Islet of Langerhans (tissue), 1 donor: ENCODE data around the gene CAMTA1.

Experiments
- FAIRE-seq: peaks from one replicate; lab custom pipeline; 2011; peaks lifted over from hg19 to GRCh38; lab: Jason Lieb, UNC

Gene CAMTA1

GRCh38 chr1:7519861-7520395 is 734.7 kb downstream of the CAMTA1 start:
- no peak for FAIRE-seq

DNA sequence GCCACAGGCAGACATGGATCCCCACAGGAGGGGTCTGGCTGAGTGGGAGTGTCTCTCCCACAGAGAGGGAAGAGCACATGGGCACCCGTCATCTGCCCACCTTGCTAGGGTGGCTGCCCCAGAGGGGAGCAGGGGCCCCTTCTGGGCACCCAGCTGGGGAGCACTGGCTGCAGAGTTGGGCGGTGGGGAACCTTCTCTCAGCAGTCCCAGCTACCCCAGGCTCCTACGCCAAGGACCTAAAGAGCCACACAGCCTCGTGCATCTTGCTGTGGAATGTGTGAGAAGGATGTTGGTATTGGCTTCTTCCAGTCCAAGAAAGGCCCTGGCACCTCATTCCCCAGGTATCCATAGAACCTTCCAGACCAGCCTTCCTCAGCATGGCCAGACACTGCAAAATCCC is 735.2 kb downstream of the CAMTA1 start:
- FAIRE-seq, result no peak

DNA sequence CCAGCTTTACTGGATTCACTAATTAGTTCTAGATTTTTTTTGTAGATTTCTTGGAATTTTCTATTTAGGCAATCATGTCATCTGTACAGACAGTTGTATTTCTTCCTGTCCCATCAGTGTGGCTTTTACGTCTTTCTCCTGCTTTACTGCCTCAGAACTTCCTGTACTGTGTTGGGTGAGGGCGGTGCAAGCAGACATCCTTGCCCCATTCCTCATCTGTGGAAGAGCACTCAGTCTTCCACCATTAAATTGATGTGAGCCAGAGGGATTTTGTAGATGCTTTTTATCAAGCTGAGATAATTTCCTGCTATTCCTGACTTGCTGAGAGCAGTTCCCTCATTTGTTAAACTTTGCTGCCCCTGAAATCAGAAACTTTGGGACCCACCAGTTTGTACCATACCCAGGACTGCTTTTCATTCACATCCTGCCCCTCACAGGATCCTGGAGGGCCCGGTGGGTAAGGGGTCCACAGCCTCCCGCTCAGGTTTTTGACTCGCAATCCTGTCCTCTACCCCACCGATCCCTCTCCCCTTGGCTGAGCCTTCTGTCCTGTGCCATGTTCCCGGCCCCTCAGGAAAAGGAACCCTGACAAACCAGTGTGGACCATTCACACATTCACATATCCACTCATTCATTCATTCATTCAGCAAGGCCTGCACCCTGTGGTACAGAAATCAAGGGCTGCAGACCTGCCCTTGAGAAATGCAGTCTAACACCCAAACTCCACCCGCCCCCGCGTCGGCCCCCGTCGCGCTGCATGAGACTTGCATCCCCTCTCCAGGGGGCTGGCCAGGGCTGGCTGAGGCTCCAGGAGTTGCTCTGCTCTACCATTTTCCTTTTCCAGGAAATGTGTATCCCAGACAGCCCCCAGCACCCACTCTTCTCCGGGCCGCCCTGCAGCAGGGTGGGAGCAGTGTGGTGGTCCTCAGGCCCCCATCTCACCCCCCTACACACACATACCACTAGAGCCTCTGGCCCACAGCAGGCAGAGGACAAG is 739.4 kb downstream of the CAMTA1 start:
- FAIRE-seq, result no peak

DNA sequence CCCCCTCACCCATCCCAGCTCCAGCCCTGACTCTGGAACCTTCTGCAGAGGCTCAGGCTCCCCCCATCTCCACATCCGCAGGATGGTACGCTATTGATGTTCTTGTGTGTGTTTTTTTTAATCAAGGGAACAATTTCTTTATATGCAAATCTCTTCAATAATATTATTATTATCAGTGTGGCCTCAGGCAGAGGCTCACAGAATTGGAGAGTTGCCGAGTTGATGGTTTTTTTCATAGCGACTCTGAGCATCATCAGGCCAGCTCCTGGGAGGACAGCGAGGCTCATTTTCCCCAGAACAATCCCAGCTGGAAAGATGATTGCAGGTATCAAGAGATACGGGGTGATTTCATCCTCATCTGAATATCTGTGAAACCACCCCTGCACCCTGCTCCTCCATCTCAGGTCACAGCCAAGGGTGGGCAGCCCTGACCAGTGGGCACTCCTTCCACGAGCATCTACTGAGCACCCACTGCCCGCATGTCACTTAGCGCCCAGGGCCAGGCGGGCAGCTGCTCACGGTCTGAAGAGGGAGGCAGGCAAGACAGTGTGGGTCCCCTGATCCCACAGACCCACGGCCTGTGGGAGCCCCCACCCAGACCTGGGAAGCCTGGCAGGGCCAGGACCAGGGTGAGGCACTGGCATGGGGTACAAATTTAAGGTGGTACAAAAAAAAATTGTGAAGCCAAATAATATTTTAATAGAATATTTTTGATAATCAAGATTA is 740.2 kb downstream of the CAMTA1 start:
- no peak for FAIRE-seq

- no peak for FAIRE-seq
Measured at GRCh38 chr1:7526196-7526866, 741.1 kb downstream of the CAMTA1 start.

DNA sequence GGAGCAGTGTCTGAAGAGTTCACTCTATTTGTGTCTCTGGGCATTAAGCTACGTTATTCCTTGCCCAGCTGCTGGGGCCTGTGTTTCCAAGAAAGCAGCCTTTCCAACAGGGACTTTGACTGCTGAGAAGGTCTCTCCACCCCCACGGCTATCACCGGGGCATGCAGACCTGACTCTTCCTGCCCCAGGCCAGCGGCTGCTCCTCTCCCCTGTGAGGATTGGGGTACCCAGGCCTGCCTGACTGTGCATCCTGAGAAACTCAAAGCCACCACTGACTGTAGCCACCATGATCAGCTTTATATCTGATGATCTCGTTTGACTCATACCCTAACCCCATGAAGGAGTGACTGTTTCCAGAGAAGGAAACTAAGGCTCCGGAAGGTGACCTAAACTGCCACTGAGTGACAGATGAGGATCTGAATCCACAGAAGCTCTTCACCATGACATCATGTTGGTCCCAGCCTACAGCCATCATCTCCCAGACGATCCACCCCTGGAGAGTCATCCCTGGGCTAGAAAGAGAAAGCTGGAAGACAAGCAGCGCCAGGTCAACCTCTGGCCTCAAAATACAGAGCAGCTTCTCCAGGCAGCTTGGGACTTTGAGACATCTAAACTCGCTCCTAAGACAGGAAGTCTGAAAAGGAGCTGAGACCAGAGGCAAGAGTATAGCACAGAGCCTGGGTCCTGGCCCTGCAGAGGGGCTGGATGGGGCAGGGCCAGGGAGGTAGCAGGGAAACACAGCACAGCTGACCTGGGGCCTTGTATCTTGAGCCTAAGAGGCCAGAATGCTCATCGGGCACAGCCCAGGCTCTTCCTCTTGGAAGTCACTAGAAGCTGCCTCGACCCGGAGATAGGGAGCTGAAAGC is 741.8 kb downstream of the CAMTA1 start:
- no peak for FAIRE-seq

- FAIRE-seq, result no peak
Measured at GRCh38 chr1:7527733-7528045, 742.4 kb downstream of the CAMTA1 start.

GRCh38 chr1:7528386-7529198 is 743.3 kb downstream of the CAMTA1 start:
- no peak for FAIRE-seq

DNA sequence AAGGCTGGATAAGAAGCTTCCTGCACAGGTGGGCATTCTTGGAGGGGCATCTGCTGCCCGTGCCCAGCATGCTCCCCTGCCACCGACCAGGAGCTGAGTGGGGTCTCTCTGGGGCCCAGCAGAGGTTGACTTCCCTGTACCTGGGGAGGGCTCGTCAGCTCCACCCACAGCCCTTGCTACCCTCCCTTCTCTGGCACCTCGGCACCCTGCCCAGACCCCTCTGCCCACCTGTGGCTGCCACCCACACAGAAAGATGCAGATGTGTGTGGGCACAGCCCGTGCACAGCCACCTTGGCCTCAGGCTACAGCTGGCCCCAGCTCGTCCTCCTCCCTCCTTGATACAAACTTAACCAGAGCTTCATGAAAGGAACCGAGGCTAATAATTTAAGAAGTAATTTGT is 744.7 kb downstream of the CAMTA1 start:
- FAIRE-seq, result no peak

DNA sequence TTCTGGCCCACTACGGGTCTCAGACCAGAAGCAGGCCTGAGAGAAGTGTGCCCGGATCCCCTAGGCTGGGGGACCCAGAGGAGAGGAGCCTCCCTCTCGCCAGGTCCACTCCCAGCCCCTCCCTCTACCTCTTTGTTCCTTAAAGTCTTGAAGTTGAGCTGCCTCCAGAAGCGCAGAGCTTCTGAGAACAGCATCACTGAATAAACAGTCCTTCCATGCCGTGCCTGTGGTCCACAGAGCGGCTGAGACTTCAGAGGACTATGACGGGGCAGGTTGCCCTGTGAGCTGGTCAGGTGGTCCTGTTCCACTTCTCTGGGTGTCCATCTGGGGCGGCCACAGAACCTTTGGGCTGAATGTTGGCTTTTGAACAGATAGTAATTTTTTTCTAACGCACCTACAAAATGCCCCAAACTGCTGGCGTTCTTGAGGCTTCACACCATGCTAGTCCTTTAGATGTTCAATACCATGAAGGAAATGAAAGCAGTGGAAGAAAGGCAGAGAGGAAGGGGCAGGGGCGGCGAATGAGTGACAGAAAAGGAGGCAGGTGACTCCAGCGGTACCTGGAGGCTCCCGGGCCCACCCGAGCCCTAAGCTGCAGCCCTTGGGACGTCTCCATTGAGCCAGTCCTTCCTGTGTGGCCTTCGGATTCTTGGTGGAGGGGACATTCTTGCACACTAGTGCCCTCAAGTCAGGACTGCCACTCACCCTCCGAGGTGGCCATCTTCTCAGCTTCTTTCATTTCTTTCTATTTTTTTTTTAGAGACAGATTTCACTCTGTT is 746.5 kb downstream of the CAMTA1 start:
- FAIRE-seq, result no peak

- FAIRE-seq, result no peak
Measured at GRCh38 chr1:7533006-7533405, 747.8 kb downstream of the CAMTA1 start.

- FAIRE-seq, result no peak
Measured at GRCh38 chr1:7534061-7534825, 749.0 kb downstream of the CAMTA1 start.

DNA sequence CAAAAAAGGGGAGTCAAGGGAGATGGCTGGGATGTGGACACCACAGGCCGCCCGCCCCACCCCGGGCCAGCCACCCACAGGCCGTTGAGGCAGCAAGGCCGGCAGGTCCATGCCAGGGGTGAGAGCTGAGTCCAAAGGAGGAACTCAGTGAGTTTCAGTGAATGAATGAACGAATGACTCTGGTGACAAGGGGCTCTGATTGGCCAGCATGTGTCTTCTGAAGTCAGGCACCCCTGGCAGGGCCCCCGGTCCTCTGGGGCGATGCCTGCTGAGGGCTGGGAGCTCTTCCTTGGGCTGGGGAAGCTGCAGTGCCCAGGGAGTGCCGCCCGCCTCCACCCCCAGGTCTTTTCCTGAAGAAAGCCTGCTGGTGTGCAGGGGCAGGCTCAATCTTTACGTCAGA is 749.8 kb downstream of the CAMTA1 start:
- FAIRE-seq, result no peak

DNA sequence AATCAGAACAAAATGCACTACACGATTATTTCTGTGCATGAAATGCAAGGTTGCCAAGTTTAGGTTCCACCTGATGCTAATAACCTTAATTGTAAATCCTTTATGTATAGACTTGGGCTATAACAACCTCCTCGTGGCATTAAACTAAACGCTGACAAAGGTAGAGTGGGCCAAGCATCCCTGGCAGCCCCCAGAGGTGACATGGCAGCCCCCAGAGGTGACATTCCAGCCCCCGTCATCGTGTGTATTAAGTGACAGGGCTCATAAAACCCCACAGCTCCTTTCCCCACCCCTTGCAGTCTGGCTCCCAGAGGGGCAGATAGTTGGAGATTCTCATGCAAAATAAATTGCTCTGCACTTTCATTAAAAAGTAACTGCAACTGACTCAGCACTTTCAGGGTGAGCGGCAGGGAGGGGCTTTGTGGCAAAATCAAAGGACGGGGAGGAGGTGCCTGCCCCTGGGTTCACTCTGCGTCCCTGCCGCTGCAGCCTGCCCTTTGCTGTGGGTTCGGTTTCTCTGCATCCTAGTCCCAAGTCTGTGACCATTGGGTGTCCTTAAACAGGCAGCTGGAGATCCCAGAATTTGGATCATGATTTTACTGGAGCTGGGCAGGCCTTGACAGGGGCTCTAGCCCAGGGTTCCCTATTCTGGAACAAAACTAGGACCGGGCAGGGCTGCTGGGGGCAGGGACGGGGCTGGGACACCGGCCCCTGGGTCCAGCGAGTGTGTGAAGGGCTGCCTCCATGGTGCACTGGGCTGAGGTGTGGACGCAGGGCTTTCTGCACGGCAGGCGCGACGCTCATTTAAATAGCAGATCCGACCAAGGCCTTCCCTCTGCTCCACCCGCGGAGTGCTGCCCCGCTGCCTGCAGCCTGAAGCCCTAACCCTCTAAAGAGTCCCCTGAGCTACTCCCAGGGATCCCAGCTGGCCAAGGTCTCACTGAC is 751.0 kb downstream of the CAMTA1 start:
- FAIRE-seq, result no peak

DNA sequence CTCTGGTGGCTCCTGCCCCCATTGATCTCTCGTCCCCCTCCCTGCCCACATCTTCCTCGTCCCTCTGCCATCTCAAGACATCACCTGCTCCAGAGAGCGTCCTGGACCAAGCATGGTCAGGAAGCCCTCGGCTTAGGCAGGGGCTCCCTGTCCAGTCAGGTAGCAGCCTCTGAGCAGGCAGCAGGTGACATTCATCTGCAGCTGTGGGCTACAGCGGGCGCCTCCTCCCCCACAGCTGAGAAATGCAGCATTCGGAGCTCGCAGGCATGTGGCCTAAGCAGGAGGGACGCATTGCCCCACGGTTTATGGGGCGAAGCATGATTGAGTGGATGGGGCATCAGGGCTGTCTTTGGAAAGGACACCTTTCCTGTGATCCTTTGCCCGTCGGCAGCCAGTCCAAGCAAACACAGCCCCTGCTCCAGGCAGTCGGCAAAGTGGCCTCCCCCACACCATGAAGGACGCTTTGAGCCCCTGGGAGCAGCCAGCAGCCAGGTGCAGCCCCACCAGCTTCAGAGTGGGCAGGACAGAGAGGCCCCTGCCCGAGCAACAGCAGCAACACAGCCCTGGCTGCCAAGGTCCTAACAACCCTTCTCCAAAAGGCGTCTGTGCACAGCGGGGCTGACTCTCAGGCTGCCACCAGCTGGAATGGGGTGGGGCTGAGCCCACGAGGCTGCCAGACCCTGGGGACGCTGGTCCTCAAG is 751.8 kb downstream of the CAMTA1 start:
- FAIRE-seq, result no peak

DNA sequence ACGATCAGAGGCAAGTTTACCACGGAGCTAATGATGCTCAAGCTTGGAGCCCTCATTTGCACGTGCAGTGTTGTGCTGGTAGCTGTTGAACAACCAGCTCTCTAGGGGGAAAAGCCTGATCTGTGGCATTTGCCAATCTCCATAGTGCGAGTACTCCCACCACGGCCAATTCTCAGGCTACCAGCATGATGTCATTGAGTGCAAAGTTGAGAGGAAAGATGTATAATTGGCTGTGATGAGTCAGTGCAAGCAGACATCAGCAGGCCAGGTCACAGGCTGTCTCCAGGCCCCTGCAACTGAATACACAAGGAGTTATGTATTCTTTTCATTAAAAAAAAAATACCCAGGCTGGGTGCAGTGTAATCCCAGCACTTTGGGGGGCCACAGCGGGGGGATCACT is 752.8 kb downstream of the CAMTA1 start:
- no peak for FAIRE-seq
